H1 (cell line): ENCODE data around the gene ARHGAP8. TPM values are rescaled to one million over a fixed set of nuclear protein-coding genes. Genes with fewer than 3 reads are reported as not detected.

Source experiments
- CBX8 ChIP-seq: fragments of 300-800, 300-1000 bp; sonication (generic); IDR thresholded peaks from 2 replicates; pipeline ENCODE4 v1.7.1; 2016; ENCODE audit warnings: low read depth, low read length, borderline replicate concordance
- CTCF ChIP-seq, 3 experiments: IDR thresholded peaks; 1 replicate in 2 of 3; 2 replicates in 1 of 3; pipeline versions ENCODE4 v1.5.1 to v1.6.1; 2011; ENCODE audit warnings: low read length in 3 of 3, mild to moderate bottlenecking in 3 of 3, inconsistent platforms in 2 of 3, low read depth in 1 of 3, moderate library complexity in 1 of 3; ENCODE audit not compliant: insufficient read depth in 1 of 3; ENCODE audit errors: control extremely low read depth in 1 of 3
- EZH2 ChIP-seq: fragments of 200-600 bp; sonication (generic); IDR thresholded peaks from 2 replicates; pipeline ENCODE4 v1.7.1; 2012; ENCODE audit warnings: low read depth, mild to moderate bottlenecking, moderate library complexity, low read length, inconsistent platforms; ENCODE audit not compliant: severe bottlenecking
- HDAC6 ChIP-seq: IDR thresholded peaks from one replicate; pipeline ENCODE4 v1.7.1; 2012; ENCODE audit warnings: low read depth, mild to moderate bottlenecking, inconsistent platforms, low read length, moderate library complexity
- MAFK ChIP-seq: IDR thresholded peaks from 2 replicates; pipeline ENCODE4 v1.6.1; 2012; ENCODE audit warnings: low read depth, mild to moderate bottlenecking, improper control_type of control experiment, low read length
- PHF8 ChIP-seq: fragments of 200-600 bp; sonication (generic); conservative IDR thresholded peaks from 2 replicates; pipeline ENCODE4 v1.7.1; 2012; ENCODE audit warnings: low read depth, mild to moderate bottlenecking, inconsistent platforms, low read length, moderate library complexity
- RNF2 ChIP-seq: fragments of 200-900, 300-1000 bp; sonication (generic); IDR thresholded peaks from 2 replicates; pipeline ENCODE4 v1.7.1; 2016; ENCODE audit warnings: borderline replicate concordance, low read depth, mild to moderate bottlenecking, antibody characterized with exemption, low read length; ENCODE audit not compliant: poor library complexity, severe bottlenecking; ENCODE audit errors: missing control alignments
- SP4 ChIP-seq: IDR thresholded peaks from 2 replicates; pipeline ENCODE4 v1.6.1; 2012; ENCODE audit warnings: low read length, inconsistent platforms
- polyA plus RNA-seq, 7 experiments: library from polyadenylated mRNA; depleted of rRNA in 3 of 7; stranded (reverse) in 5 of 7; unstranded in 2 of 7; fragments of >200 nt in 5 of 7; fragments of 200-250 nt in 2 of 7; gene quantifications; 1 replicate in 5 of 7; 2 replicates in 1 of 7; 4 replicates in 1 of 7; pipeline versions ENCODE4 v1.2.1 to v1.2.3, GENCODE V29; 2011 to 2013; ENCODE audit warnings: missing spikeins in 2 of 7, mixed read lengths in 2 of 7
- total RNA-seq: library from RNA; stranded (reverse); fragmentation: NEBNext Ultra II Directional; extraction: Animal tissue kit (Norgen Biotek cat#: 25700); gene quantifications from 2 replicates; pipeline ENCODE4 v1.2.1, GENCODE V29; 2021

The ARHGAP8 gene
- total and polyA plus RNA-seq, 2 of the 8 experiments (the other 6 are each of a cell fraction or from before 2014, with no cell fraction given), result 35.6 to 47.7 TPM

- no peak for TF ChIP-seq MAFK
- no peak for TF ChIP-seq SP4
- no peak for TF ChIP-seq EZH2
- no peak for TF ChIP-seq CTCF (IDR thresholded peaks at IDR 0.05; ENCODE audit: control extremely low read depth in 1 of 3, insufficient read depth in 1 of 3, low read depth in 1 of 3, low read length in 3 of 3)
- TF ChIP-seq PHF8, result no peak
- TF ChIP-seq HDAC6, result no peak
- no peak for TF ChIP-seq RNF2
- no peak for TF ChIP-seq CBX8
Observed at GRCh38 chr22:44814266-44815098, 62.1 kb downstream of the ARHGAP8 start (continued).
